ENCODE measurements around the gene BEND7.

BEND7 gene

GRCh38 chr10:13397052-13397451 is 131.8 kb downstream of the BEND7 start:
- TF ChIP-seq, protein P1, sequence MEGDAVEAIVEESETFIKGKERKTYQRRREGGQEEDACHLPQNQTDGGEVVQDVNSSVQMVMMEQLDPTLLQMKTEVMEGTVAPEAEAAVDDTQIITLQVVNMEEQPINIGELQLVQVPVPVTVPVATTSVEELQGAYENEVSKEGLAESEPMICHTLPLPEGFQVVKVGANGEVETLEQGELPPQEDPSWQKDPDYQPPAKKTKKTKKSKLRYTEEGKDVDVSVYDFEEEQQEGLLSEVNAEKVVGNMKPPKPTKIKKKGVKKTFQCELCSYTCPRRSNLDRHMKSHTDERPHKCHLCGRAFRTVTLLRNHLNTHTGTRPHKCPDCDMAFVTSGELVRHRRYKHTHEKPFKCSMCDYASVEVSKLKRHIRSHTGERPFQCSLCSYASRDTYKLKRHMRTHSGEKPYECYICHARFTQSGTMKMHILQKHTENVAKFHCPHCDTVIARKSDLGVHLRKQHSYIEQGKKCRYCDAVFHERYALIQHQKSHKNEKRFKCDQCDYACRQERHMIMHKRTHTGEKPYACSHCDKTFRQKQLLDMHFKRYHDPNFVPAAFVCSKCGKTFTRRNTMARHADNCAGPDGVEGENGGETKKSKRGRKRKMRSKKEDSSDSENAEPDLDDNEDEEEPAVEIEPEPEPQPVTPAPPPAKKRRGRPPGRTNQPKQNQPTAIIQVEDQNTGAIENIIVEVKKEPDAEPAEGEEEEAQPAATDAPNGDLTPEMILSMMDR (IDR thresholded peaks at IDR 0.05; ENCODE audit: low read depth, low read length), result no peak
- TF ChIP-seq POLR2A (IDR thresholded peaks at IDR 0.05; ENCODE audit: extremely low read depth, insufficient read length), result no peak
- no peak overlapping the region for H3K4me3 ChIP-seq (ENCODE audit: low read depth, low read length)
- DNase-seq (ENCODE audit: low read depth), result no peak

DNA sequence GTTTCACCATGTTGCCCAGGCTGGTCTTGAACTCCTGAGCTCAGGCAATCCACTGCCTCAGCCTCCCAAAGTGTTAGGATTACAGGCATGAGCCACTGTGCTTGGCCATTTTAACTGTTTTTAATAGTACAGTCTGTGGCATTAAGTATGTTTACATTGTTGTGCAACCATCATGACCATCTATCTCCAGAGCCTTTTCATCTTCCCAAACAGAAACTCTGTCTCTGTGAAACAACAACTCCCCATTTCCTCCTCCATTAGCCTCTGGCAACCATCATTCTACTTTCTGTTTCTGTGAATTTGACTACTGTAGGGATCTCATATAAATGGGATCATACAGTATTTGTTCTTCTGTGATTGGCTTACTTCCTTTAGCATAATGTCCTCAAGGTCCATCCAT is 132.4 kb downstream of the BEND7 start:
- DNase-seq (ENCODE audit: low read depth), result no peak
- no peak overlapping the region for H3K4me3 ChIP-seq (ENCODE audit: low read depth, low read length)
- TF ChIP-seq, protein P1 (IDR thresholded peaks at IDR 0.05; ENCODE audit: low read depth, low read length), result no peak
- TF ChIP-seq MAX (IDR thresholded peaks at IDR 0.05; ENCODE audit: low read depth, low read length), result no peak
- no peak for TF ChIP-seq POLR2A (IDR thresholded peaks at IDR 0.05; ENCODE audit: extremely low read depth, insufficient read length)
- TF ChIP-seq MYC (IDR thresholded peaks at IDR 0.05; ENCODE audit: low read depth, low read length), result no peak

GRCh38 chr10:13395540-13395939 is 133.3 kb downstream of the BEND7 start:
- TF ChIP-seq MYC (IDR thresholded peaks at IDR 0.05; ENCODE audit: low read depth, low read length), result no peak
- no peak for DNase-seq (ENCODE audit: low read depth)
- no peak overlapping the region for H3K4me3 ChIP-seq (ENCODE audit: low read depth, low read length)

DNA sequence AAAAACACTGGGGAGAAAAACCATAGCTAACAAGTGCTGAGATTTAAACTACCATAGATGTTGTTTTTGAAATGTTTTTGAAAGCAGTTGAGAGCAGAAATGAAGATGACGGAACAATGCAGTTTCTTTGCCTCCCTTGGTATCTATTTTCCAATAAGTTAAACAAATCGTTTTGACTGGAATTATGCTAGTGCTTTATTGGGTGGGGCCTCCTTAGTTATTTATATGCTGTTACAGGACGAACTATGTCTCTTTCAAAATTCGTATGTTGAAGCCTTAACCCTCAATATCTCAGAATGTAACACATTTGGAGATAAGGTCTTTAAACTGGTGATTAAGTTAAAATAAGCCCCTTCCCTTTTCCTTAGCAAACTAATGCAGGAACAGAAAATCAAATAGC is 135.2 kb downstream of the BEND7 start:
- no peak for DNase-seq (ENCODE audit: low read depth)
- TF ChIP-seq POLR2A (IDR thresholded peaks at IDR 0.05; ENCODE audit: extremely low read depth, insufficient read length) (no peak), MYC (IDR thresholded peaks at IDR 0.05; ENCODE audit: low read depth, low read length) (no peak), MAX (IDR thresholded peaks at IDR 0.05; ENCODE audit: low read depth, low read length) (no peak)
- TF ChIP-seq, protein P1 (IDR thresholded peaks at IDR 0.05; ENCODE audit: low read depth, low read length), result no peak
- H3K4me3 ChIP-seq (ENCODE audit: low read depth, low read length), result no peak overlapping the region

GRCh38 chr10:13392701-13393100 is 136.1 kb downstream of the BEND7 start:
- no peak for DNase-seq (ENCODE audit: low read depth)
- no peak overlapping the region for H3K4me3 ChIP-seq (ENCODE audit: low read depth, low read length)
- no peak for TF ChIP-seq MYC (IDR thresholded peaks at IDR 0.05; ENCODE audit: low read depth, low read length)
- TF ChIP-seq, protein P1 (IDR thresholded peaks at IDR 0.05; ENCODE audit: low read depth, low read length), result no peak
- no peak for TF ChIP-seq POLR2A (IDR thresholded peaks at IDR 0.05; ENCODE audit: extremely low read depth, insufficient read length)
- no peak for TF ChIP-seq MAX (IDR thresholded peaks at IDR 0.05; ENCODE audit: low read depth, low read length)

Measured in NB4 (cell line).